Neural cell (in vitro differentiated cells): Measurements from ENCODE around the gene URGCP. TPM values are rescaled to one million over a fixed set of nuclear protein-coding genes. Genes with fewer than 3 reads are reported as not detected.
A peak's percentile ranks its signal among the peaks of the same experiment; 100 is the strongest.

Source experiments
- H2AFZ ChIP-seq: fragments of 200-600, 300-800 bp; sonication (generic), shearing (Covaris generic); 2 replicates; pipeline ENCODE4 v1.6.0; 2014; ENCODE audit warnings: low read depth, mild to moderate bottlenecking, antibody characterized with exemption, low read length, moderate library complexity
- H3F3A ChIP-seq: fragments of 200-600 bp; shearing (Covaris generic); 2 replicates; pipeline ENCODE4 v1.6.1; 2016; ENCODE audit warnings: mild to moderate bottlenecking, moderate library complexity, mixed read lengths, antibody characterized with exemption, low read length; ENCODE audit not compliant: insufficient read depth, poor library complexity, severe bottlenecking
- H3K27ac ChIP-seq: fragments of 200-600, 300-800 bp; sonication (generic), shearing (Covaris generic); 2 replicates; pipeline ENCODE4 v1.5.1; 2014; ENCODE audit warnings: mild to moderate bottlenecking, low read length, moderate library complexity
- H3K27me3 ChIP-seq: fragments of 300-800, 200-600 bp; sonication (generic), shearing (Covaris generic); 2 replicates; pipeline ENCODE4 v1.6.0; 2014; ENCODE audit warnings: mild to moderate bottlenecking, low read depth, low read length, moderate library complexity; ENCODE audit not compliant: insufficient read depth
- H3K36me3 ChIP-seq: fragments of 300-800, 200-600 bp; sonication (generic), shearing (Covaris generic); 2 replicates; pipeline ENCODE4 v1.5.1; 2014; ENCODE audit warnings: mild to moderate bottlenecking, antibody characterized with exemption, low read length, moderate library complexity; ENCODE audit not compliant: insufficient read depth
- H3K4me2 ChIP-seq: fragments of 300-800, 200-600 bp; sonication (generic), shearing (Covaris generic); 2 replicates; pipeline ENCODE4 v1.6.0; 2014; ENCODE audit warnings: mild to moderate bottlenecking, low read length
- H3K4me3 ChIP-seq: fragments of 300-800, 200-600 bp; sonication (generic), shearing (Covaris generic); 2 replicates; pipeline ENCODE4 v1.5.1; 2014; ENCODE audit warnings: mild to moderate bottlenecking, low read length, moderate library complexity
- H3K79me2 ChIP-seq: fragments of 200-600 bp; shearing (Covaris generic); replicated peaks from 2 replicates; pipeline ENCODE4 v1.6.0; 2014; ENCODE audit warnings: mild to moderate bottlenecking, low read length, moderate library complexity; ENCODE audit not compliant: insufficient read depth
- H3K9ac ChIP-seq: fragments of 300-800, 200-600 bp; sonication (generic), shearing (Covaris generic); 2 replicates; pipeline ENCODE4 v1.6.1; 2016; ENCODE audit warnings: mild to moderate bottlenecking, low read length, mixed read lengths
- H3K9me2 ChIP-seq: fragments of 200-600 bp; shearing (Covaris generic); 2 replicates; pipeline ENCODE4 v1.6.1; 2016; ENCODE audit warnings: mild to moderate bottlenecking, low read length, mixed read lengths; ENCODE audit not compliant: insufficient read depth
- H3K9me3 ChIP-seq: fragments of 200-600, 300-800 bp; sonication (generic), shearing (Covaris generic); 2 replicates; pipeline ENCODE4 v1.6.1; 2016; ENCODE audit warnings: mild to moderate bottlenecking, mixed run types, low read length, moderate library complexity, mixed read lengths
- H4K20me1 ChIP-seq: fragments of 200-600 bp; shearing (Covaris generic); 2 replicates; pipeline ENCODE4 v1.6.1; 2016; ENCODE audit warnings: mild to moderate bottlenecking, mixed run types; ENCODE audit not compliant: insufficient read depth
- EP300 ChIP-seq: fragments of 450-650 bp; conservative IDR thresholded peaks from 2 replicates; pipeline ENCODE4 v1.6.1; 2014; ENCODE audit warnings: antibody characterized with exemption, mild to moderate bottlenecking, moderate library complexity; ENCODE audit not compliant: poor library complexity, severe bottlenecking
- EZH2 ChIP-seq: fragments of 200-600, 300-800 bp; shearing (Covaris generic), sonication (generic); IDR thresholded peaks from 2 replicates; pipeline ENCODE4 v1.6.1; 2014; ENCODE audit warnings: antibody characterized with exemption, low read length, borderline replicate concordance, mild to moderate bottlenecking; ENCODE audit not compliant: insufficient read depth, poor library complexity, severe bottlenecking
- MXI1 ChIP-seq: fragments of 450-650 bp; conservative IDR thresholded peaks from 2 replicates; pipeline ENCODE4 v1.6.1; 2014; ENCODE audit warnings: antibody characterized with exemption, mild to moderate bottlenecking; ENCODE audit not compliant: poor library complexity, severe bottlenecking
- POLR2AphosphoS5 ChIP-seq: IDR thresholded peaks from 2 replicates; pipeline ENCODE4 v1.6.1; 2012
- RAD21 ChIP-seq: fragments of 450-650 bp; conservative IDR thresholded peaks from 2 replicates; pipeline ENCODE4 v1.6.1; 2014; ENCODE audit warnings: antibody characterized with exemption, mild to moderate bottlenecking, moderate library complexity
- SMC3 ChIP-seq: fragments of 450-650 bp; conservative IDR thresholded peaks from 2 replicates; pipeline ENCODE4 v1.6.1; 2014; ENCODE audit warnings: antibody characterized with exemption, mild to moderate bottlenecking, moderate library complexity; ENCODE audit not compliant: poor library complexity
- TAF1 ChIP-seq: IDR thresholded peaks from 2 replicates; pipeline ENCODE4 v1.6.1; 2012; ENCODE audit warnings: low read depth
- polyA plus RNA-seq: library from polyadenylated mRNA; depleted of rRNA; stranded (reverse); fragments of >200 nt; gene quantifications from 2 replicates; pipeline ENCODE4 v1.2.3, GENCODE V29; 2014
- TF ChIP-seq, protein P1 (sequence below): IDR thresholded peaks from 2 replicates; pipeline ENCODE4 v1.6.1; 2012; ENCODE audit warnings: borderline replicate concordance
- TF ChIP-seq, protein P2 (sequence below): fragments of 450-650 bp; IDR thresholded peaks from 2 replicates; pipeline ENCODE4 v1.5.1; 2014; ENCODE audit warnings: antibody characterized with exemption, mild to moderate bottlenecking, moderate library complexity; ENCODE audit not compliant: poor library complexity, severe bottlenecking

Gene URGCP
- polyA plus RNA-seq, 1 donor from 2014 or later, result 43.0 TPM

DNA sequence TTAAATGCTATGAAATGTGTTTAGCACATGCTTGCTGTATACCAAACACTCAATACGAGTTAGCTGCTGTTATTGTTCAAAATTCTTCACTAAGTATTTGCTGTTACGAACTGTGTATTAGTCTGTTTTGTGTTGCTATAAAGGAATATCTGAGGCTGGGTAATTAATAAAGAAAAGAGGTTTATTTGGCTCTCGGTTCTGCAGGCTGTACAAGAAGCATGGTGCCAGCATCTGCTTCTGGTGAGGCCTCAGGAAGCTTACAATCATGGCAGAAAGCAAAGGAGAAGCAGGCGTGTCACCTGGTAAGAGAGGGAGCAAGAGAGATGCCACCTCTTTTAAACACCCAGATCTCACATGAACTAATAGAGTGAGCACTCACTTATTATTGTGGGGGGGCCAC is 21.4 kb upstream of the URGCP start:
- Histone ChIP-seq H3K4me3 (peak overlapping the region; percentile 85), H3K36me3 (no peaks in the 10 kb centered on the region), H3K9me3 (no peaks in the 10 kb centered on the region), H4K20me1 (no peaks in the 10 kb centered on the region), H3K9ac (no peak overlapping the region), H3F3A (no peaks in the 10 kb centered on the region), H3K27me3 (no peaks in the 10 kb centered on the region), H3K4me2 (no peak overlapping the region), H2AFZ (no peak overlapping the region), H3K27ac (no peak overlapping the region), H3K79me2 (no peaks in the 10 kb centered on the region), H3K9me2 (no peaks in the 10 kb centered on the region)
- TF ChIP-seq EP300 (no peak), TAF1 (no peak), EZH2 (no peak), SMC3 (no peak), MXI1 (no peak), RAD21 (no peak), POLR2AphosphoS5 (no peak)
- TF ChIP-seq, protein P1, sequence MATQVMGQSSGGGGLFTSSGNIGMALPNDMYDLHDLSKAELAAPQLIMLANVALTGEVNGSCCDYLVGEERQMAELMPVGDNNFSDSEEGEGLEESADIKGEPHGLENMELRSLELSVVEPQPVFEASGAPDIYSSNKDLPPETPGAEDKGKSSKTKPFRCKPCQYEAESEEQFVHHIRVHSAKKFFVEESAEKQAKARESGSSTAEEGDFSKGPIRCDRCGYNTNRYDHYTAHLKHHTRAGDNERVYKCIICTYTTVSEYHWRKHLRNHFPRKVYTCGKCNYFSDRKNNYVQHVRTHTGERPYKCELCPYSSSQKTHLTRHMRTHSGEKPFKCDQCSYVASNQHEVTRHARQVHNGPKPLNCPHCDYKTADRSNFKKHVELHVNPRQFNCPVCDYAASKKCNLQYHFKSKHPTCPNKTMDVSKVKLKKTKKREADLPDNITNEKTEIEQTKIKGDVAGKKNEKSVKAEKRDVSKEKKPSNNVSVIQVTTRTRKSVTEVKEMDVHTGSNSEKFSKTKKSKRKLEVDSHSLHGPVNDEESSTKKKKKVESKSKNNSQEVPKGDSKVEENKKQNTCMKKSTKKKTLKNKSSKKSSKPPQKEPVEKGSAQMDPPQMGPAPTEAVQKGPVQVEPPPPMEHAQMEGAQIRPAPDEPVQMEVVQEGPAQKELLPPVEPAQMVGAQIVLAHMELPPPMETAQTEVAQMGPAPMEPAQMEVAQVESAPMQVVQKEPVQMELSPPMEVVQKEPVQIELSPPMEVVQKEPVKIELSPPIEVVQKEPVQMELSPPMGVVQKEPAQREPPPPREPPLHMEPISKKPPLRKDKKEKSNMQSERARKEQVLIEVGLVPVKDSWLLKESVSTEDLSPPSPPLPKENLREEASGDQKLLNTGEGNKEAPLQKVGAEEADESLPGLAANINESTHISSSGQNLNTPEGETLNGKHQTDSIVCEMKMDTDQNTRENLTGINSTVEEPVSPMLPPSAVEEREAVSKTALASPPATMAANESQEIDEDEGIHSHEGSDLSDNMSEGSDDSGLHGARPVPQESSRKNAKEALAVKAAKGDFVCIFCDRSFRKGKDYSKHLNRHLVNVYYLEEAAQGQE, result no peak
- TF ChIP-seq, protein P2, sequence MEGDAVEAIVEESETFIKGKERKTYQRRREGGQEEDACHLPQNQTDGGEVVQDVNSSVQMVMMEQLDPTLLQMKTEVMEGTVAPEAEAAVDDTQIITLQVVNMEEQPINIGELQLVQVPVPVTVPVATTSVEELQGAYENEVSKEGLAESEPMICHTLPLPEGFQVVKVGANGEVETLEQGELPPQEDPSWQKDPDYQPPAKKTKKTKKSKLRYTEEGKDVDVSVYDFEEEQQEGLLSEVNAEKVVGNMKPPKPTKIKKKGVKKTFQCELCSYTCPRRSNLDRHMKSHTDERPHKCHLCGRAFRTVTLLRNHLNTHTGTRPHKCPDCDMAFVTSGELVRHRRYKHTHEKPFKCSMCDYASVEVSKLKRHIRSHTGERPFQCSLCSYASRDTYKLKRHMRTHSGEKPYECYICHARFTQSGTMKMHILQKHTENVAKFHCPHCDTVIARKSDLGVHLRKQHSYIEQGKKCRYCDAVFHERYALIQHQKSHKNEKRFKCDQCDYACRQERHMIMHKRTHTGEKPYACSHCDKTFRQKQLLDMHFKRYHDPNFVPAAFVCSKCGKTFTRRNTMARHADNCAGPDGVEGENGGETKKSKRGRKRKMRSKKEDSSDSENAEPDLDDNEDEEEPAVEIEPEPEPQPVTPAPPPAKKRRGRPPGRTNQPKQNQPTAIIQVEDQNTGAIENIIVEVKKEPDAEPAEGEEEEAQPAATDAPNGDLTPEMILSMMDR, result no peak

DNA sequence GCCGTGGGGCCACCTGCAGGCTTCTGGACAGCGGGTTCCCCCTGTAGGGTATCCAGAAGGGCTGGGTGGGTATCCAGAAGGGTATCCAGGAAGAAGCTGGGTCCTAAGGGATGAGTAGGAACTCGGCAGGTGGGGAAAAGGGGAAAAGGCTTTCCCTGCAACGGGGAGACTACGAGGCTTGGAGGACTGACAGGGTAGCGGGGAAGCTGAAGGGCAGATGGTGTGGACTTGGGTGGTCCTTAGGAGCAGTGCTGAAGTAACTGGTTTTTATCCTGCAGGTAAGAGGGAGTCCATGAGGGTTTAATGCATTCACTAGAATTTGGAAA is 20.4 kb upstream of the URGCP start:
- Histone ChIP-seq H3K79me2 (no peaks in the 10 kb centered on the region), H3K9me3 (no peaks in the 10 kb centered on the region), H3K27me3 (no peaks in the 10 kb centered on the region), H3F3A (no peaks in the 10 kb centered on the region), H3K4me3 (peak overlapping the region; percentile 85), H3K4me2 (peak overlapping the region; percentile 99), H4K20me1 (no peaks in the 10 kb centered on the region), H3K36me3 (no peaks in the 10 kb centered on the region), H3K9ac (peak overlapping the region; percentile 81), H3K9me2 (no peaks in the 10 kb centered on the region), H3K27ac (peak overlapping the region; percentile 87), H2AFZ (peak overlapping the region; percentile 56)
- TF ChIP-seq TAF1, result no peak
- peak; percentile 10 for TF ChIP-seq EP300
